ENCODE data around the gene CEP41.

DNA sequence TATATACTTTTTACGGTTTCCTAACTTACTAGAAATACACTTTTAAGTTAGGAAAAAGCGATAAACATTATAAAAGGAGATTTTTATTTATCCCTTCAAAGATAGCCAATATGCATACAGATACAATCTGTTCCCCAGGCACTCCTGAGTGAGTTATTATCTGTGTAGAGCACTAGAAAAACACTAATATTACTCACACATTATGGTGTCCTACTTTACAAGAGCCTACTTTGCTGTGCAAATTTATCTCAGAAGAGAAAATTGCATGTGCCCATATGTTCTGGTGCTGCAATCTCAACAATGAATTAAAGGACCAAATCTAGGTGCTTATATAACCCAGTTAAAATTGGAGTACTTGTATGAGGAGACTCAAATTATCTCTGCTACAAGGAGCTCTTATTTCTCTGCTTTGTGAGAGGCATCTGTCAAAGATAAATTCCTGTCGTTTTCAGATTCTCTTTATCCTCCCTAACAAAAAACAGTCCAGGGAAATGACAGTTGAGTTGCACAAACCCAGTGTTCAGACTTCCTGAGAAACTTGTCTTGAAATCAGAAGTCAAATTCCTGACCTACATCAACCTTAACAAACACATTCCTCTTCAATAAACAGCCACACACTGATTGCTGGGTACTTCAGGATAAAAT lies 31.6 kb downstream of the CEP41 start:
- TF ChIP-seq POLR2A (IDR thresholded peaks at IDR 0.05): no peak
- no peak for TF ChIP-seq CTCF (IDR thresholded peaks at IDR 0.05)
- no peak for TF ChIP-seq POLR2AphosphoS5 (IDR thresholded peaks at IDR 0.05)
